OCI-LY3 (cell line): ENCODE data around the gene CAPZB.

ENCODE experiments used
- H2AFZ ChIP-seq: fragments of 200-600, 300-600 bp; shearing (Covaris generic); 2 replicates; pipeline ENCODE4 v1.6.0; 2014; ENCODE audit warnings: antibody characterized with exemption, low read depth, low read length
- H3K27ac ChIP-seq: fragments of 200-600, 300-600 bp; sonication (generic); 2 replicates; pipeline ENCODE4 v1.5.1; 2014; ENCODE audit warnings: mild to moderate bottlenecking, low read length, moderate library complexity, mixed read lengths
- H3K27me3 ChIP-seq: fragments of 200-600, 300-600 bp; sonication (generic); 2 replicates; pipeline ENCODE4 v1.6.1; 2014; ENCODE audit warnings: low read depth, low read length, mixed read lengths
- H3K36me3 ChIP-seq: fragments of 200-600, 300-600 bp; sonication (generic); replicated peaks from 2 replicates; pipeline ENCODE3; 2014; ENCODE audit warnings: low read depth, low read length, mixed read lengths
- H3K4me1 ChIP-seq: fragments of 300-600, 200-600 bp; sonication (generic); 2 replicates; pipeline ENCODE4 v1.6.1; 2014; ENCODE audit warnings: low read length, mixed read lengths
- H3K4me2 ChIP-seq: fragments of 200-600, 300-600 bp; sonication (generic); 2 replicates; pipeline ENCODE4 v1.6.1; 2014; ENCODE audit warnings: low read length, mixed read lengths
- H3K4me3 ChIP-seq: fragments of 300-600, 200-600 bp; sonication (generic); 2 replicates; pipeline ENCODE4 v1.5.1; 2014; ENCODE audit warnings: antibody characterized with exemption, mild to moderate bottlenecking, low read length, moderate library complexity
- H3K79me2 ChIP-seq: fragments of 300-600, 200-600 bp; shearing (Covaris generic); 2 replicates; pipeline ENCODE4 v1.6.1; 2014; ENCODE audit warnings: mild to moderate bottlenecking, low read length, mixed read lengths
- H3K9ac ChIP-seq: fragments of 300-600, 200-600 bp; shearing (Covaris generic); 2 replicates; pipeline ENCODE4 v1.6.0; 2014; ENCODE audit warnings: mild to moderate bottlenecking, low read length, moderate library complexity
- H3K9me3 ChIP-seq: fragments of 200-600, 300-600 bp; shearing (Covaris generic); 2 replicates; pipeline ENCODE4 v1.6.1; 2014; ENCODE audit warnings: low read length, mixed read lengths; ENCODE audit not compliant: insufficient read depth
- H4K20me1 ChIP-seq: fragments of 200-600, 300-600 bp; sonication (generic); 2 replicates; pipeline ENCODE4 v1.6.1; 2016; ENCODE audit warnings: low read length, mixed read lengths; ENCODE audit not compliant: insufficient read depth
- EZH2phosphoT487 ChIP-seq: fragments of 200-600 bp; shearing (Covaris generic); IDR thresholded peaks from 2 replicates; pipeline ENCODE4 v1.6.1; 2018; ENCODE audit warnings: antibody characterized with exemption, mixed run types, low read depth
- TF ChIP-seq, protein P1 (sequence below): fragments of 200-600, 300-600 bp; sonication (generic); IDR thresholded peaks from 2 replicates; pipeline ENCODE4 v1.5.1; 2014; ENCODE audit warnings: antibody characterized with exemption, low read length, low read depth

Gene CAPZB

DNA sequence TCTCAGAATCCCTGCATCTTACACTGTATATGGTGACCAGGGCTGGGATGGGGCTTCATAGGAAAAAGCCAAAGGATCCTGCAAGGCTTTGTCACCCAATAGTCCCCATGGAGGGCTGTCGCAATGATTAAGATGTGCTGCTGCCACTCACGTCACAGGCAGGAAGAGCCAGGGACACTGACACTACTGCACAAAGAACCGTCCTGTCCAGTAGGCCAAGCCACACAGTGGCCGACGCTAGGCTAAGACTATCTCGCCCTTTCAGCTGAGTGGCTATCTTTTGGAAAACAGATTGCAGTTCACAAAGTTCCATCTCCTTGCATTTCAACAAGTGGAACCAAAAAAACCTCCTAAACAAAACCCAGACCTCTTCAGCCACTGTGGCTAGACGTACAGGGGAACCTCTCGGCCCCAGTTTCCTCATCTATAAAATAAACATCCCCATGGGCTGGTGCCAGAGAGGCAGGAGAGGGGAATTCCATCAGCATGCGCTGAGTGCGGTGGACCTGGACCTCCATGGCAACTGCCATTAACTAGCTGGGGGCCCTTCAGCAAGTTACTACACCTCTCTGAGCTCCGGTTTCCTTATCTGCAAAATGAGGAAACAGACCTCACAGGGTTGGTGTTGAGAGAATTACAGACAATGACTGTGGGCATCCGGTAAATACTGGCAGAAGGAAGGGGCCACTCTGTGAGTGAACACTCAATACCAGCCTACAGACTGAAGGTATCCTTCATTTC is 8.7 kb downstream of the CAPZB start:
- Histone ChIP-seq H3K4me3 (no peak overlapping the region), H3K27ac (no peak overlapping the region), H3K4me1 (peaks cover 9% of the 10 kb centered on the region), H3K9ac (no peak overlapping the region), H2AFZ (no peak overlapping the region), H4K20me1 (peaks cover 82% of the 10 kb centered on the region), H3K27me3 (no peaks in the 10 kb centered on the region), H3K36me3 (peaks cover 3% of the 10 kb centered on the region), H3K79me2 (peaks cover 88% of the 10 kb centered on the region), H3K9me3 (no peaks in the 10 kb centered on the region), H3K4me2 (peak overlapping the region; percentile 0; the same call in 1 of the 2 replicates)
- TF ChIP-seq EZH2phosphoT487 = no peak
- TF ChIP-seq, protein P1, sequence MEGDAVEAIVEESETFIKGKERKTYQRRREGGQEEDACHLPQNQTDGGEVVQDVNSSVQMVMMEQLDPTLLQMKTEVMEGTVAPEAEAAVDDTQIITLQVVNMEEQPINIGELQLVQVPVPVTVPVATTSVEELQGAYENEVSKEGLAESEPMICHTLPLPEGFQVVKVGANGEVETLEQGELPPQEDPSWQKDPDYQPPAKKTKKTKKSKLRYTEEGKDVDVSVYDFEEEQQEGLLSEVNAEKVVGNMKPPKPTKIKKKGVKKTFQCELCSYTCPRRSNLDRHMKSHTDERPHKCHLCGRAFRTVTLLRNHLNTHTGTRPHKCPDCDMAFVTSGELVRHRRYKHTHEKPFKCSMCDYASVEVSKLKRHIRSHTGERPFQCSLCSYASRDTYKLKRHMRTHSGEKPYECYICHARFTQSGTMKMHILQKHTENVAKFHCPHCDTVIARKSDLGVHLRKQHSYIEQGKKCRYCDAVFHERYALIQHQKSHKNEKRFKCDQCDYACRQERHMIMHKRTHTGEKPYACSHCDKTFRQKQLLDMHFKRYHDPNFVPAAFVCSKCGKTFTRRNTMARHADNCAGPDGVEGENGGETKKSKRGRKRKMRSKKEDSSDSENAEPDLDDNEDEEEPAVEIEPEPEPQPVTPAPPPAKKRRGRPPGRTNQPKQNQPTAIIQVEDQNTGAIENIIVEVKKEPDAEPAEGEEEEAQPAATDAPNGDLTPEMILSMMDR = no peak

DNA sequence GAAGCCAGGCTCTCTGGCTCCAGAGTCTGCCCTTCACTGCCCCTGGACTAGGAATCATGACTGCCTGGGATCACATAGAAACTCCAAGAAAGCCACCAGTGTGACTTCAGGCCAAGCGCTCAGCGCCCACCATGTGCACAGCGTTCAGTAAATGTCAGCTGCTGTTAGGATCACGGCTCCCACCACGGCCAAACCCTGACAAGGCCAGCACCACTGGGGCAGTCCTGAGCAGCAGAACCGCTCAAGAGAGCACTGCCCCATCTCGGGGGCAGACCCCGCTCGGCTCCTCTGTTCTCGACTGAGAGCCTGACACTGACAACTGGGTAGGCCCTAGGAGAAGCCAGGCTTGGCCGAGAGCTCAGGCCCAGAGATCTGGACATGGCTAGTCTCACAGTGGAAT is 10.0 kb downstream of the CAPZB start:
- H3K4me3 ChIP-seq = no peak overlapping the region
- TF ChIP-seq, protein P1 = no peak
- TF ChIP-seq EZH2phosphoT487 = no peak
- no peak overlapping the region for H3K4me2 ChIP-seq
- H3K4me1 ChIP-seq = peaks cover 9% of the 10 kb centered on the region
- H3K79me2 ChIP-seq = peaks cover 86% of the 10 kb centered on the region
- H3K9ac ChIP-seq = no peak overlapping the region
- H2AFZ ChIP-seq = no peak overlapping the region
- no peak overlapping the region for H3K27ac ChIP-seq
- H3K36me3 ChIP-seq = no peaks in the 10 kb centered on the region
- no peaks in the 10 kb centered on the region for H3K27me3 ChIP-seq
- peaks cover 70% of the 10 kb centered on the region for H4K20me1 ChIP-seq
- no peaks in the 10 kb centered on the region for H3K9me3 ChIP-seq

DNA sequence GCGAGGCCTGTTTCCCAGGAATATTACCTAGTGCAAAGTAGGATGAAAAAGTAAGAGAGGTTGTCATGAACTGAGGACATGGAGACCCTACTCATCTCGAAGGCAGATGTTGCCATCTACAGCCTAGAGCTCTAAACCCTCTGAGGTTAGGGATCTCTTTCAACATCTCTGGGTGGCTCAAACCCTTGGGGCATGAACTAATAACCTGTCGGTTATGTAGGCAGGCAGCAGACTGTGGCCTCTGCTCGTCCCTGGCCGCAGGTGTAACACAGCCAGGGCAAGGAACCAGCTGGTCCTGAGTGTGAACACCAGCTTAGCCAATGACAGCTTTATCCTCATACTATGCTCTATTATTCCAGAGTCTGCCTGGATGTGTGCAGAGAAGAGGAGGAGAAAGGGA is 13.2 kb downstream of the CAPZB start:
- Histone ChIP-seq H3K27me3 (no peaks in the 10 kb centered on the region), H3K79me2 (peaks cover 84% of the 10 kb centered on the region), H3K9me3 (no peaks in the 10 kb centered on the region), H3K9ac (no peak overlapping the region), H3K4me2 (no peak overlapping the region), H4K20me1 (peaks cover 70% of the 10 kb centered on the region), H3K4me3 (no peak overlapping the region), H3K4me1 (peaks cover 23% of the 10 kb centered on the region), H2AFZ (no peak overlapping the region), H3K27ac (no peak overlapping the region), H3K36me3 (no peaks in the 10 kb centered on the region)
- no peak for TF ChIP-seq EZH2phosphoT487
- TF ChIP-seq, protein P1 = no peak

DNA sequence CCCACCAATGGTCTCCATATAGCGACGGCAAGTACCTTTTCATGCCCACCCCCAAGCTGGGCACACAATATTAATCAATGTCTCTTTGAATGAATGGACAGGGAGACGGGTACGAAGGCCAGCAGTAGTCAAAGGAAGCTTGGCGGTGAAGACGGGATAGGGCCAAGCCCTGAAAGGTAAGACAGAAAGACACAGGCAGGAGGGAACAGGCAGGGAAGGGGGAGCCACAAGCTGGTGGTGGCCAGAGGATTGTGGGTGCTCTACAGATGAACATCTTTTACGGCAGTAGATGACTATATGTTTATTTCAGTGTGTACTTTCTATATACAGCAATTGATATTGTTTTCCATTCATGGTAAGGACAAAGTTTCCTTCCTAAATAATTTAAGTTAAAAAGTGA is 16.3 kb downstream of the CAPZB start:
- H3K9me3 ChIP-seq = no peaks in the 10 kb centered on the region
- H3K36me3 ChIP-seq = peaks cover 3% of the 10 kb centered on the region
- peaks cover 18% of the 10 kb centered on the region for H3K4me1 ChIP-seq
- no peak overlapping the region for H2AFZ ChIP-seq
- no peak overlapping the region for H3K4me3 ChIP-seq
- no peaks in the 10 kb centered on the region for H3K27me3 ChIP-seq
- H3K27ac ChIP-seq = no peak overlapping the region
- TF ChIP-seq, protein P1 = no peak
- no peak for TF ChIP-seq EZH2phosphoT487
- H3K9ac ChIP-seq = no peak overlapping the region
- peaks cover 61% of the 10 kb centered on the region for H4K20me1 ChIP-seq
- H3K79me2 ChIP-seq = peaks cover 75% of the 10 kb centered on the region
- peak overlapping the region; percentile 55 for H3K4me2 ChIP-seq
